Duodenal mucosa (tissue), 2 donors: Measurements from ENCODE around the gene MCM8.

ENCODE experiments used
- H3K27ac ChIP-seq: one replicate; pipeline ENCODE4 v1.7.0; 2013; ENCODE audit warnings: low read depth, low read length
- H3K27me3 ChIP-seq, 2 donors: one replicate each; pipeline ENCODE4 v1.7.0; 2013; ENCODE audit warnings: low read length in 2 of 2, control low read depth in 1 of 2; ENCODE audit not compliant: insufficient read depth in 2 of 2, control insufficient read depth in 1 of 2
- H3K36me3 ChIP-seq, 2 donors: one replicate each; pipeline ENCODE4 v1.7.0; 2013; ENCODE audit warnings: low read length in 2 of 2, control low read depth in 1 of 2; ENCODE audit not compliant: insufficient read depth in 2 of 2, control insufficient read depth in 1 of 2
- H3K4me1 ChIP-seq, 2 donors: one replicate each; pipeline ENCODE4 v1.7.0; 2013; ENCODE audit warnings: low read length in 2 of 2, control low read depth in 1 of 2; ENCODE audit not compliant: insufficient read depth in 2 of 2, control insufficient read depth in 1 of 2
- H3K4me3 ChIP-seq, 2 donors: one replicate each; pipeline ENCODE4 v1.7.0; 2013; ENCODE audit warnings: low read length in 2 of 2, low read depth in 1 of 2
- H3K9ac ChIP-seq, 2 donors: one replicate each; pipeline ENCODE4 v1.7.0; 2013; ENCODE audit warnings: low read length in 2 of 2, low read depth in 1 of 2
- H3K9me3 ChIP-seq, 2 donors: one replicate each; pipeline ENCODE4 v1.7.0; 2013; ENCODE audit warnings: low read length in 2 of 2, control low read depth in 1 of 2; ENCODE audit not compliant: control insufficient read depth in 1 of 2

The MCM8 gene

GRCh38 chr20:5945963-5946362 is 4.5 kb upstream of the MCM8 start:
- Histone ChIP-seq H3K27ac (no peak overlapping the region), H3K9me3 (no peaks in the 10 kb centered on the region), H3K4me3 (no peak overlapping the region), H3K9ac (no peak overlapping the region), H3K27me3 (no peaks in the 10 kb centered on the region), H3K36me3 (peaks cover 41 to 57% of the 10 kb centered on the region in 2 donors), H3K4me1 (peaks cover 8 to 9% of the 10 kb centered on the region in 2 donors)

DNA sequence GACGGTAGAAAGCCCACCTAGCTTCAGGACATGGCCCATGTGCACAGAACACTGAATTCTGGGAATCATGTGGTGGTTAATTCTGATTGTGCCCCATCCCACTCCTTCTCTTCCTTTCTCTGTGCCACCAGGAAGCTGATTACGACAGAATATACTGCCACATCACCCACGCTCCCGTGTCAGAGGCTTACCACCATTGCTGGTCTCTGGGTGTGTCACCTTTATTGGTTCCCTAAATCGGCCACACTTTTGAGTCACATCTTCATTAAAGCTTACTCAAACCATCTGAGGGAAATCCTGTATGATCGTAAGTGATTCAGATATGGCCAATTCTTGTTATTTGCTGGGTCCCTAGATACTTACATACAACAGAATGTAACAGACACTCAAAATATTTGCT is 3.2 kb upstream of the MCM8 start:
- Histone ChIP-seq H3K4me1 (peaks cover 14 to 16% of the 10 kb centered on the region in 2 donors), H3K27ac (no peak overlapping the region), H3K36me3 (peaks cover 33 to 44% of the 10 kb centered on the region in 2 donors), H3K27me3 (no peaks in the 10 kb centered on the region), H3K9me3 (no peaks in the 10 kb centered on the region), H3K9ac (no peak overlapping the region), H3K4me3 (no peak overlapping the region)

DNA sequence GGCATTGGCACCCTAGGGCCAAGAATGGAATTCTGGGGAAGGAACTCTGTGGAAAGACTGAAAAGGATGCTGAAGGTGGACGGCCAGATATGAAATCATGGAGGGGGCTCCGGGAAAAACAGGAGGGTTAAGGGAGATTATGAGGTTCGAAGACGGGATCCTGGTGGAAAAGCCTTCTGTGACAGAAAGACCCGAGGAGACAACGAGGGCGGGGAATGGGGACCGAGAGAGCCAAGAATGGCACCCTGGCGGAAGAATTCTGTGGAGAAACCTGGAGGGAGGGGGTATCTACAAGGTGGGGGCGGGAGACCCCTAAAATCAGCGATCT is 545 bp upstream of the MCM8 start:
- H3K4me3 ChIP-seq = peak overlapping the region; percentile 98 to 99
- H3K4me1 ChIP-seq = peaks cover 14 to 16% of the 10 kb centered on the region in 2 donors
- no peaks in the 10 kb centered on the region for H3K9me3 ChIP-seq
- H3K9ac ChIP-seq = peak overlapping the region; percentile 71 to 82
- no peak overlapping the region for H3K27ac ChIP-seq
- no peaks in the 10 kb centered on the region for H3K27me3 ChIP-seq
- H3K36me3 ChIP-seq = peaks cover 18 to 34% of the 10 kb centered on the region in 2 donors

GRCh38 chr20:5967469-5967868 is 17.0 kb downstream of the MCM8 start:
- Histone ChIP-seq H3K27ac (no peak overlapping the region), H3K4me1 (no peaks in the 10 kb centered on the region), H3K9ac (no peak overlapping the region), H3K36me3 (peaks cover 13 to 40% of the 10 kb centered on the region in 2 donors), H3K9me3 (no peaks in the 10 kb centered on the region), H3K4me3 (no peak overlapping the region), H3K27me3 (no peaks in the 10 kb centered on the region)

DNA sequence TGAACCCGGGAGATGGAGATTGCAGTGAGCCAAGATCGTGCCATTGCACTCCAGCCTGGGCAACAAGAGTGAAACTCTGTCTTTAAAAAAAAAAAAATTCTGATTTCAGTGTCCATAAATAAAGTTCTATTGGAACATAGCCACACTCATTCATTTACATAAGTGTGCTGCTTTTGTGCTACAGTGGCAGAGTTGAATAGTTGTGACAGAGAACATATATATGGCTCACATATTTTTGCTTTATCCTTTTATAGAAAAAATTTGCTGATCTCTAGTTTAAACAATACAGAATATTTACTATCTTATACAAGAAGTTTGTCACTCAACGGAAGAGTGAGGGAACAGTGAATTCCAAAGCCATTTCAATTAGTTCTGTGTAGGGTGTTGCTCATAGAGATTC is 18.0 kb downstream of the MCM8 start:
- Histone ChIP-seq H3K27me3 (no peaks in the 10 kb centered on the region), H3K4me3 (no peak overlapping the region), H3K9me3 (no peaks in the 10 kb centered on the region), H3K4me1 (no peaks in the 10 kb centered on the region), H3K36me3 (peaks cover 13 to 34% of the 10 kb centered on the region in 2 donors), H3K9ac (no peak overlapping the region), H3K27ac (no peak overlapping the region)

DNA sequence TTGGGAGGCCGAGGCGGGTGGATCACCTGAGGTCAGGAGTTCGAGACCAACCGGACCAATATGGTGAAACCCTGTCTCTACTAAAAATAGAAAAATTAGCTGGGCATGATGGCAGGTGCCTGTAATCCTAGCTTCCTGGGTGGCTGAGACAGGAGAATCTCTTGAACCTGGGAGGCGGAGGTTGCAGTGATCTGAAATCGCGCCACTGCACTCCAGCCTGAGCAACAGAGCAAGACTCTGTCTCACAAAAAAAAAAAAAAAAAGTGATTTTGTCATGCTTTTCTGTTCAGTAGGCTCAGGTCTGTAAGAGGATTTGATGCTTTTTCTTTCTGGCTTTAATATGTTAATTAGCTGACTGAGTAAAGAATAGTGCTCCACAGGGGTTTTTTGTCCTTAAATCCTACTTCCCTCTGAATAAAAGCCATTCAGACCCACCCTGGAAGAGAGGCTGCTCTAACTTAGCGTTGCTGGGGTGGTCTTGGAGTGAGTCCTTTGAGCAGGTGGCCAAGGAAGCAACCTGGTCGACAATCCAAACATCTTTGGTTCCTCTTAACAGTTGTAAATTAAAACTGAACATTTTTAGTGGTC is 19.0 kb downstream of the MCM8 start:
- Histone ChIP-seq H3K36me3 (peaks cover 13 to 35% of the 10 kb centered on the region in 2 donors), H3K4me3 (no peak overlapping the region), H3K4me1 (no peaks in the 10 kb centered on the region), H3K27ac (no peak overlapping the region), H3K27me3 (no peaks in the 10 kb centered on the region), H3K9ac (no peak overlapping the region), H3K9me3 (no peaks in the 10 kb centered on the region)

- H3K9me3 ChIP-seq = no peaks in the 10 kb centered on the region
- H3K27ac ChIP-seq = no peak overlapping the region
- H3K4me1 ChIP-seq = no peaks in the 10 kb centered on the region
- H3K9ac ChIP-seq = no peak overlapping the region
- peaks cover 13 to 34% of the 10 kb centered on the region in 2 donors for H3K36me3 ChIP-seq
- H3K4me3 ChIP-seq = no peak overlapping the region
- no peaks in the 10 kb centered on the region for H3K27me3 ChIP-seq
These were observed 19.5 kb downstream of the MCM8 start for GRCh38 chr20:5969940-5970339.

DNA sequence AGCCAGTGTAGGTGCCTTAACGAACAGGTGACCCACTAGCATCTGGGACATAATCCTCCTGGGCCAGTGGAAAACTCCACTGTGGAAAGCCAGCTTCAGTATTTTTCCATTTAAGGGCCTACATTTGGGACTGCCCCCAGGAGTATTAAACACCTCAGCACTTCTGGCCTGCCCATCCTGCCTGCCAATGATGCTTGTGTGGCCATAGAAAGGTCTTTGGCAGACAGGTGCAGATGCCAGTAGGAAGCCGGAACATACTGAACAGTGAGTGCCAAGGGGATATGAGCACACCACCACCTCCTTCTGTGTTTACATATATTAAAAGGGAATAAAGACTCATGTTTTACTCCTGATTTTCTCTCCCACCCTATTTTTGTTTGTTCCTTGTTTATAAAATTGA is 19.9 kb downstream of the MCM8 start:
- no peaks in the 10 kb centered on the region for H3K27me3 ChIP-seq
- H3K9ac ChIP-seq = no peak overlapping the region
- H3K4me1 ChIP-seq = no peaks in the 10 kb centered on the region
- peaks cover 12 to 31% of the 10 kb centered on the region in 2 donors for H3K36me3 ChIP-seq
- no peak overlapping the region for H3K27ac ChIP-seq
- no peaks in the 10 kb centered on the region for H3K9me3 ChIP-seq
- no peak overlapping the region for H3K4me3 ChIP-seq

GRCh38 chr20:5971203-5971602 is 20.8 kb downstream of the MCM8 start:
- Histone ChIP-seq H3K4me3 (no peak overlapping the region), H3K9me3 (no peaks in the 10 kb centered on the region), H3K27me3 (no peaks in the 10 kb centered on the region), H3K4me1 (no peaks in the 10 kb centered on the region), H3K9ac (no peak overlapping the region), H3K36me3 (peaks cover 9 to 30% of the 10 kb centered on the region in 2 donors), H3K27ac (no peak overlapping the region)

GRCh38 chr20:5973172-5973571 is 22.7 kb downstream of the MCM8 start:
- no peaks in the 10 kb centered on the region for H3K9me3 ChIP-seq
- no peak overlapping the region for H3K27ac ChIP-seq
- H3K4me1 ChIP-seq = no peaks in the 10 kb centered on the region
- peaks cover 0 to 25% of the 10 kb centered on the region in 2 donors for H3K36me3 ChIP-seq
- H3K27me3 ChIP-seq = no peaks in the 10 kb centered on the region
- H3K4me3 ChIP-seq = no peak overlapping the region
- no peak overlapping the region for H3K9ac ChIP-seq

GRCh38 chr20:5973971-5974370 is 23.5 kb downstream of the MCM8 start:
- Histone ChIP-seq H3K4me1 (no peaks in the 10 kb centered on the region), H3K9ac (no peak overlapping the region), H3K27ac (no peak overlapping the region), H3K9me3 (no peaks in the 10 kb centered on the region), H3K4me3 (no peak overlapping the region), H3K36me3 (peaks cover 0 to 32% of the 10 kb centered on the region in 2 donors), H3K27me3 (no peaks in the 10 kb centered on the region)
